Effector memory CD4-positive, alpha-beta T cell (primary cell): ENCODE data around the gene CCDC187.

ENCODE experiments used
- DNase-seq, 3 donors: peaks; one replicate each; pipeline ENCODE4 v3.0.0-alpha.2; 2020
- H3K27ac ChIP-seq: 2 replicates; pipeline ENCODE4 v1.7.0; 2013; ENCODE audit warnings: mild to moderate bottlenecking, low read length, moderate library complexity; ENCODE audit not compliant: insufficient read depth, poor library complexity, severe bottlenecking
- H3K27me3 ChIP-seq: replicated peaks from 2 replicates; pipeline ENCODE4 v1.7.0; 2013; ENCODE audit warnings: mild to moderate bottlenecking, low read length; ENCODE audit not compliant: insufficient read depth, control insufficient read depth, poor library complexity, severe bottlenecking
- H3K36me3 ChIP-seq: 2 replicates; pipeline ENCODE4 v1.7.0; 2013; ENCODE audit warnings: mild to moderate bottlenecking, low read length, moderate library complexity; ENCODE audit not compliant: control insufficient read depth, insufficient read depth
- H3K4me1 ChIP-seq: 2 replicates; pipeline ENCODE4 v1.7.0; 2013; ENCODE audit warnings: low read length, mild to moderate bottlenecking; ENCODE audit not compliant: control insufficient read depth, insufficient read depth, poor library complexity, severe bottlenecking
- H3K4me3 ChIP-seq: 2 replicates; pipeline ENCODE4 v1.7.0; 2013; ENCODE audit warnings: low read length, low read depth, mild to moderate bottlenecking; ENCODE audit not compliant: insufficient read depth, poor library complexity, severe bottlenecking
- H3K9me3 ChIP-seq: 2 replicates; pipeline ENCODE4 v1.7.0; 2013; ENCODE audit warnings: mild to moderate bottlenecking, low read length, moderate library complexity; ENCODE audit not compliant: control insufficient read depth

CCDC187 gene

GRCh38 chr9:136260521-136260920, 43.4 kb downstream of the CCDC187 start:
- no peaks in the 10 kb centered on the region for H3K4me1 ChIP-seq
- no peaks in the 10 kb centered on the region for H3K27me3 ChIP-seq
- H3K36me3 ChIP-seq: no peaks in the 10 kb centered on the region
- H3K27ac ChIP-seq: no peak overlapping the region
- DNase-seq: no peak
- H3K9me3 ChIP-seq: no peaks in the 10 kb centered on the region
- no peak overlapping the region for H3K4me3 ChIP-seq

- no peaks in the 10 kb centered on the region for H3K27me3 ChIP-seq
These were observed 44.1 kb downstream of the CCDC187 start for GRCh38 chr9:136259836-136260235.

GRCh38 chr9:136259517-136259813, 44.4 kb downstream of the CCDC187 start:
- no peak for DNase-seq
- no peaks in the 10 kb centered on the region for H3K4me1 ChIP-seq
- H3K4me3 ChIP-seq: no peak overlapping the region
- no peaks in the 10 kb centered on the region for H3K9me3 ChIP-seq
- H3K27me3 ChIP-seq: no peaks in the 10 kb centered on the region
- H3K36me3 ChIP-seq: no peaks in the 10 kb centered on the region
- no peak overlapping the region for H3K27ac ChIP-seq

More at GRCh38 chr9:136259836-136260235, 44.1 kb downstream of the CCDC187 start:
- H3K4me3 ChIP-seq: no peak overlapping the region
- no peak overlapping the region for H3K27ac ChIP-seq
- DNase-seq: no peak
- H3K36me3 ChIP-seq: no peaks in the 10 kb centered on the region
- H3K9me3 ChIP-seq: no peaks in the 10 kb centered on the region
- H3K4me1 ChIP-seq: no peaks in the 10 kb centered on the region

- no peak overlapping the region for H3K4me3 ChIP-seq
- DNase-seq: no peak
- no peaks in the 10 kb centered on the region for H3K4me1 ChIP-seq
- no peaks in the 10 kb centered on the region for H3K27me3 ChIP-seq
- no peaks in the 10 kb centered on the region for H3K9me3 ChIP-seq
- no peaks in the 10 kb centered on the region for H3K36me3 ChIP-seq
- H3K27ac ChIP-seq: no peak overlapping the region
These were observed 44.9 kb downstream of the CCDC187 start for GRCh38 chr9:136258786-136259516.

GRCh38 chr9:136258299-136258625, 45.6 kb downstream of the CCDC187 start:
- Histone ChIP-seq H3K9me3 (no peaks in the 10 kb centered on the region), H3K36me3 (no peaks in the 10 kb centered on the region), H3K4me1 (no peaks in the 10 kb centered on the region), H3K27ac (no peak overlapping the region), H3K27me3 (no peaks in the 10 kb centered on the region), H3K4me3 (no peak overlapping the region)
- DNase-seq: no peak

- H3K27me3 ChIP-seq: no peaks in the 10 kb centered on the region
- no peak for DNase-seq
- no peaks in the 10 kb centered on the region for H3K9me3 ChIP-seq
- H3K27ac ChIP-seq: no peak overlapping the region
- no peaks in the 10 kb centered on the region for H3K36me3 ChIP-seq
- H3K4me1 ChIP-seq: no peaks in the 10 kb centered on the region
- no peak overlapping the region for H3K4me3 ChIP-seq
These were observed 46.3 kb downstream of the CCDC187 start for GRCh38 chr9:136257381-136258298.

GRCh38 chr9:136255896-136256890, 47.7 kb downstream of the CCDC187 start:
- Histone ChIP-seq H3K27me3 (no peaks in the 10 kb centered on the region), H3K4me1 (no peaks in the 10 kb centered on the region), H3K9me3 (no peaks in the 10 kb centered on the region), H3K4me3 (no peak overlapping the region), H3K36me3 (no peaks in the 10 kb centered on the region), H3K27ac (no peak overlapping the region)
- DNase-seq: no peak

GRCh38 chr9:136255166-136255538, 48.7 kb downstream of the CCDC187 start:
- DNase-seq: no peak
- Histone ChIP-seq H3K4me1 (no peaks in the 10 kb centered on the region), H3K4me3 (no peak overlapping the region), H3K27me3 (no peaks in the 10 kb centered on the region), H3K9me3 (no peaks in the 10 kb centered on the region), H3K27ac (no peak overlapping the region), H3K36me3 (no peaks in the 10 kb centered on the region)

GRCh38 chr9:136254381-136255165, 49.3 kb downstream of the CCDC187 start:
- no peak overlapping the region for H3K4me3 ChIP-seq
- H3K27me3 ChIP-seq: no peaks in the 10 kb centered on the region
- H3K27ac ChIP-seq: no peak overlapping the region
- DNase-seq: no peak
- no peaks in the 10 kb centered on the region for H3K4me1 ChIP-seq
- H3K36me3 ChIP-seq: no peaks in the 10 kb centered on the region
- H3K9me3 ChIP-seq: no peaks in the 10 kb centered on the region
